WTC11 (cell line): ENCODE data around the gene HACD2.
A peak's percentile ranks its signal among the peaks of the same experiment; 100 is the strongest.

Experiments used
- CTCF ChIP-seq: fragments of 200-600 bp; IDR thresholded peaks from 2 replicates; pipeline ENCODE4 v1.8.0; 2022; ENCODE audit warnings: antibody characterized with exemption
- ELF4 ChIP-seq: sonication (generic); formaldehyde crosslinking; IDR thresholded peaks from 2 replicates; pipeline ENCODE4 v1.8.1; 2022; ENCODE audit warnings: low read depth, mild to moderate bottlenecking, moderate library complexity, missing genetic modification reagents
- JUN ChIP-seq: sonication (generic); formaldehyde crosslinking; IDR thresholded peaks from 2 replicates; pipeline ENCODE4 v1.8.0; 2023; ENCODE audit warnings: mild to moderate bottlenecking, missing genetic modification reagents
- MAX ChIP-seq: sonication (generic); formaldehyde crosslinking; IDR thresholded peaks from 2 replicates; pipeline ENCODE4 v1.8.0; 2022; ENCODE audit warnings: mild to moderate bottlenecking, missing genetic modification reagents

GRCh38 chr3:123447749-123448517 lies 136.9 kb downstream of the HACD2 start:
- TF ChIP-seq ELF4 (CRISPR knock-in tag) = no peak
- TF ChIP-seq CTCF = no peak
- no peak for TF ChIP-seq JUN (CRISPR knock-in tag)
- TF ChIP-seq MAX = 0 out of 2 replicates have a peak, but pooled peaks have one; percentile 43
